Effector memory CD4-positive, alpha-beta T cell (primary cell): ENCODE data around the gene ATG16L1.

ENCODE experiments used
- DNase-seq, 3 donors: peaks; one replicate each; pipeline ENCODE4 v3.0.0-alpha.2; 2020
- H3K27ac ChIP-seq: 2 replicates; pipeline ENCODE4 v1.7.0; 2013; ENCODE audit warnings: mild to moderate bottlenecking, low read length, moderate library complexity; ENCODE audit not compliant: insufficient read depth, poor library complexity, severe bottlenecking
- H3K27me3 ChIP-seq: replicated peaks from 2 replicates; pipeline ENCODE4 v1.7.0; 2013; ENCODE audit warnings: mild to moderate bottlenecking, low read length; ENCODE audit not compliant: insufficient read depth, control insufficient read depth, poor library complexity, severe bottlenecking
- H3K36me3 ChIP-seq: 2 replicates; pipeline ENCODE4 v1.7.0; 2013; ENCODE audit warnings: mild to moderate bottlenecking, low read length, moderate library complexity; ENCODE audit not compliant: control insufficient read depth, insufficient read depth
- H3K4me1 ChIP-seq: 2 replicates; pipeline ENCODE4 v1.7.0; 2013; ENCODE audit warnings: low read length, mild to moderate bottlenecking; ENCODE audit not compliant: control insufficient read depth, insufficient read depth, poor library complexity, severe bottlenecking
- H3K4me3 ChIP-seq: 2 replicates; pipeline ENCODE4 v1.7.0; 2013; ENCODE audit warnings: low read length, low read depth, mild to moderate bottlenecking; ENCODE audit not compliant: insufficient read depth, poor library complexity, severe bottlenecking
- H3K9me3 ChIP-seq: 2 replicates; pipeline ENCODE4 v1.7.0; 2013; ENCODE audit warnings: mild to moderate bottlenecking, low read length, moderate library complexity; ENCODE audit not compliant: control insufficient read depth

ATG16L1 gene

GRCh38 chr2:233336541-233336940 is 85.1 kb downstream of the ATG16L1 start:
- DNase-seq, result no peak
- H3K9me3 ChIP-seq, result no peaks in the 10 kb centered on the region
- H3K27me3 ChIP-seq, result no peaks in the 10 kb centered on the region
- no peak overlapping the region for H3K4me3 ChIP-seq
- no peaks in the 10 kb centered on the region for H3K36me3 ChIP-seq
- H3K27ac ChIP-seq, result no peak overlapping the region
- peaks cover 25% of the 10 kb centered on the region for H3K4me1 ChIP-seq

GRCh38 chr2:233338046-233338445 is 86.6 kb downstream of the ATG16L1 start:
- Histone ChIP-seq H3K27me3 (no peaks in the 10 kb centered on the region), H3K4me3 (no peak overlapping the region), H3K36me3 (no peaks in the 10 kb centered on the region), H3K9me3 (no peaks in the 10 kb centered on the region), H3K27ac (no peak overlapping the region), H3K4me1 (peaks cover 14% of the 10 kb centered on the region)
- no peak for DNase-seq

- no peaks in the 10 kb centered on the region for H3K9me3 ChIP-seq
- no peaks in the 10 kb centered on the region for H3K27me3 ChIP-seq
- no peak overlapping the region for H3K27ac ChIP-seq
- peaks cover 6% of the 10 kb centered on the region for H3K4me1 ChIP-seq
- no peak overlapping the region for H3K4me3 ChIP-seq
- H3K36me3 ChIP-seq, result no peaks in the 10 kb centered on the region
- DNase-seq, result no peak
Observed at GRCh38 chr2:233338812-233339368, 87.4 kb downstream of the ATG16L1 start.

- H3K9me3 ChIP-seq, result no peaks in the 10 kb centered on the region
- H3K4me1 ChIP-seq, result peaks cover under 1% of the 10 kb centered on the region
- no peak overlapping the region for H3K4me3 ChIP-seq
- no peaks in the 10 kb centered on the region for H3K27me3 ChIP-seq
- H3K36me3 ChIP-seq, result no peaks in the 10 kb centered on the region
- no peak for DNase-seq
- no peak overlapping the region for H3K27ac ChIP-seq
Observed at GRCh38 chr2:233339427-233339826, 88.0 kb downstream of the ATG16L1 start.

- Histone ChIP-seq H3K27ac (no peak overlapping the region), H3K4me3 (no peak overlapping the region), H3K27me3 (no peaks in the 10 kb centered on the region), H3K36me3 (no peaks in the 10 kb centered on the region), H3K4me1 (no peaks in the 10 kb centered on the region), H3K9me3 (no peaks in the 10 kb centered on the region)
- no peak for DNase-seq
Observed at GRCh38 chr2:233341296-233341695, 89.8 kb downstream of the ATG16L1 start.

GRCh38 chr2:233342301-233342700 is 90.8 kb downstream of the ATG16L1 start:
- H3K27me3 ChIP-seq, result no peaks in the 10 kb centered on the region
- no peak overlapping the region for H3K27ac ChIP-seq
- no peaks in the 10 kb centered on the region for H3K36me3 ChIP-seq
- H3K4me3 ChIP-seq, result no peak overlapping the region
- DNase-seq, result no peak
- H3K4me1 ChIP-seq, result no peaks in the 10 kb centered on the region
- H3K9me3 ChIP-seq, result no peaks in the 10 kb centered on the region

- H3K27ac ChIP-seq, result no peak overlapping the region
- no peaks in the 10 kb centered on the region for H3K9me3 ChIP-seq
- H3K4me3 ChIP-seq, result no peak overlapping the region
- no peaks in the 10 kb centered on the region for H3K27me3 ChIP-seq
- H3K4me1 ChIP-seq, result no peaks in the 10 kb centered on the region
- DNase-seq, result no peak
- H3K36me3 ChIP-seq, result no peaks in the 10 kb centered on the region
Observed at GRCh38 chr2:233343171-233343705, 91.8 kb downstream of the ATG16L1 start.
